Measurements from ENCODE around the gene DNAH17. TPM values are rescaled to one million over a fixed set of nuclear protein-coding genes. Genes with fewer than 3 reads are reported as not detected.

DNAH17 gene
- total and polyA plus RNA-seq, 2 experiments from 2014 or later: 0.64 TPM; not detected in 1

DNA sequence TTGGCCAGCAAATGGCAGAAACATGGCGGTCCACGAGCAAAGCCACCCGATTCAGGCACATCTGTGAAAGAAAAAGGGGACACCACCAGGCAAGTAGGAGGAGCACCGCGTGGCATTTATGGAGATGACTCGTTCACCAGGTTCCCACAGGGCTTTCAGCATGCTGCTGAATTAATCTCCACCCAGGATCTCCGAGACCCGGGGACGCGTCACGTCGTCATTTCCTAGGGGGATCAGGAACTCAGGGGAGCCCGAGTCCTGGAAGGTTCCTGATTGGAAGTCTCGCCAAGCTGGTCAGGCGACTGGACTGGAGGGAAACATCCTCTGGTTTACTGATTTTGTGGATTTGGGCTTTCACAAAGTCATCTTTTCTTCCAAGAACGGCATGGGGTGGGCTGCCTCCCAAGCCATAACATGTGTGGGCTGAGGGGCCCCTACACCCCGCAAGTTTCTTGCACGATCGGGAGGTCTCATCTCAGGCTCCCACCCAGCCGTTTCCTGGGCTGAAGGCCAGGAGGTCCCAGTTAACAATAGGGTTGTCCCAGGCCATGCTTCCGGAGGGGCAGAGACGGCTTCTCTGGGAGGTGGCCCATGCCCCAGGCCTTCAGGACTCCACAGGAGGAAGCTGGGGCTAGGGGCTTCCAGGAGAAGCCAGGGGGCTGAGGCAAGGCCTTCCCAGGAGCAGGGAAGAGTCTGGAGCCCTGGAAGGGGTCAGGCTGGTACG is 645 bp downstream of the DNAH17 start:
- in situ Hi-C loops (cut with MboI): no loop called here
- H3K27me3 ChIP-seq (replicated peaks; ENCODE audit: insufficient read depth): no peaks in the 10 kb centered on the region; the same call in 1 of the 2 replicates

DNA sequence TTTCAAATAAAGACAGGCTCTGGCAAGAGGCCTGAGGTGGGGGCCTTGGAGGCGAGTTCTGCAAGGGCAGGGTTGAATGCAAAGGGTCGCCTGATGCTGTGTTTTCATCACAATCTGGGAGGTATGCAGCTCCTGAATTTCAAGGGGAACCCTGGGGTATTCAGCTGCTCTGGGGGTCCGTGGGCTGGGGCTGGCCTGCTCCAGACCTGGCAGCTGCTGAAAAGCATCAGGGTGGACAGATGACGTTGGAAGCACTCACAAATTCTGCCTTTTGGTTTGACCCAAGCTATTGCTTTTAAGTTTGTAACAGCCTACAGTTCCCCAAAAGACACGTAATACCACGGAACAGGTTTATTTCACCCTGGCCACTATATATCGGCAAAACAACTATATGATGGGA is 1.3 kb downstream of the DNAH17 start:
- no peaks in the 10 kb centered on the region for H3K79me2 ChIP-seq (ENCODE audit: insufficient read depth)

More for the DNA sequence above, 645 bp downstream of the DNAH17 start:
- no peaks in the 10 kb centered on the region for H3K9me2 ChIP-seq (ENCODE audit: insufficient read depth)
- H3K79me2 ChIP-seq (ENCODE audit: insufficient read depth): no peaks in the 10 kb centered on the region
- no peak overlapping the region for H3K27ac ChIP-seq
- no peaks in the 10 kb centered on the region for H3F3A ChIP-seq (ENCODE audit: insufficient read depth)
- no peaks in the 10 kb centered on the region for H4K20me1 ChIP-seq (ENCODE audit: insufficient read depth)
- no peak for DNase-seq
- no peaks in the 10 kb centered on the region for H3K9me3 ChIP-seq (ENCODE audit: low read depth)
- no peak overlapping the region for H3K4me3 ChIP-seq
- no peaks in the 10 kb centered on the region for H3K4me1 ChIP-seq (ENCODE audit: insufficient read depth)
- no peak overlapping the region for H2AFZ ChIP-seq
- H3K9ac ChIP-seq: no peak overlapping the region
- TF ChIP-seq EZH2 (IDR thresholded peaks at IDR 0.05; ENCODE audit: insufficient read depth, poor library complexity, severe bottlenecking): no peak
- TF ChIP-seq EZH2phosphoT487 (IDR thresholded peaks at IDR 0.05; ENCODE audit: insufficient read depth, low read depth): no peak
- no peaks in the 10 kb centered on the region for H3K36me3 ChIP-seq (ENCODE audit: low read depth)
- H3K4me2 ChIP-seq (ENCODE audit: unreplicated experiment): no peak overlapping the region
- WGBS, 2 experiments (ENCODE audit: low coverage in 1 of 2, low lambda C conversion rate in 2 of 2, missing lambda C conversion rate in 2 of 2): 70 to 77% methylated on average over 23 of the region's 23 CpGs

DNA sequence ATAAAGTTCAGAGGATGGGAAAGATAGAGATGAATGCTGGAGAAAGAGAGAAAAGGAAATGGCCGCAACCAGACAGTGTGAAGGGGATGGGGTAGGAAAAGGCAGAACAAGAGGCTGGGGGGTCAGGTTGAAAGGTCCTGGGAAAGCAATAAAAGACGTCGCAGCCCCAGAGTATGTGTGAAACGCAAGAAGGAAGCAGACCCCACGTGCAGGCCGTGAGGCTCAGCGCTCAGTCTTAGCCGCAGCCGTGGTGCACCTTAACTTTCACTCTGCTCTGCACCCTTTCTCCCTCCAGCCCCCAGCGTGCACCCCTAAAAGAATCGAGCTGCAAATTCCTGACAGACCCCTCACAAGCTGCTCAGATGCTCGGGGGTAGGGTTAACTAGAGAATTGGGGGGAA is 1.9 kb downstream of the DNAH17 start:
- Histone ChIP-seq H3K9me2 (ENCODE audit: insufficient read depth) (no peaks in the 10 kb centered on the region), H3K36me3 (ENCODE audit: low read depth) (no peaks in the 10 kb centered on the region), H4K20me1 (ENCODE audit: insufficient read depth) (no peaks in the 10 kb centered on the region), H3K4me1 (ENCODE audit: insufficient read depth) (no peaks in the 10 kb centered on the region), H2AFZ (no peak overlapping the region), H3K9ac (no peak overlapping the region), H3K27me3 (replicated peaks; ENCODE audit: insufficient read depth) (no peaks in the 10 kb centered on the region; the same call in 1 of the 2 replicates), H3K79me2 (ENCODE audit: insufficient read depth) (no peaks in the 10 kb centered on the region), H3K9me3 (ENCODE audit: low read depth) (no peaks in the 10 kb centered on the region), H3F3A (ENCODE audit: insufficient read depth) (no peaks in the 10 kb centered on the region), H3K4me3 (no peak overlapping the region), H3K4me2 (ENCODE audit: unreplicated experiment) (no peak overlapping the region), H3K27ac (no peak overlapping the region)
- TF ChIP-seq EZH2phosphoT487 (IDR thresholded peaks at IDR 0.05; ENCODE audit: insufficient read depth, low read depth) (no peak), EZH2 (IDR thresholded peaks at IDR 0.05; ENCODE audit: insufficient read depth, poor library complexity, severe bottlenecking) (no peak)
- WGBS, 2 experiments (ENCODE audit: low coverage in 1 of 2, low lambda C conversion rate in 2 of 2, missing lambda C conversion rate in 2 of 2): 49 to 58% methylated on average over 12 of the region's 12 CpGs
- DNase-seq: no peak
- in situ Hi-C loops (cut with MboI): no loop called here

More for the DNA sequence above, 1.3 kb downstream of the DNAH17 start:
- Histone ChIP-seq H3K27ac (no peak overlapping the region), H3K4me3 (no peak overlapping the region), H3K9ac (no peak overlapping the region), H3K9me3 (ENCODE audit: low read depth) (no peaks in the 10 kb centered on the region), H3K4me1 (ENCODE audit: insufficient read depth) (no peaks in the 10 kb centered on the region), H3K9me2 (ENCODE audit: insufficient read depth) (no peaks in the 10 kb centered on the region), H3K4me2 (ENCODE audit: unreplicated experiment) (no peak overlapping the region), H3K36me3 (ENCODE audit: low read depth) (no peaks in the 10 kb centered on the region), H3F3A (ENCODE audit: insufficient read depth) (no peaks in the 10 kb centered on the region), H2AFZ (no peak overlapping the region), H3K27me3 (replicated peaks; ENCODE audit: insufficient read depth) (no peaks in the 10 kb centered on the region; the same call in 1 of the 2 replicates), H4K20me1 (ENCODE audit: insufficient read depth) (no peaks in the 10 kb centered on the region)
- no peak for DNase-seq
- no peak for TF ChIP-seq EZH2phosphoT487 (IDR thresholded peaks at IDR 0.05; ENCODE audit: insufficient read depth, low read depth)
- no peak for TF ChIP-seq EZH2 (IDR thresholded peaks at IDR 0.05; ENCODE audit: insufficient read depth, poor library complexity, severe bottlenecking)
- WGBS, 2 experiments (ENCODE audit: low coverage in 1 of 2, low lambda C conversion rate in 2 of 2, missing lambda C conversion rate in 2 of 2): 64 to 66% methylated on average over 7 of the region's 7 CpGs
- in situ Hi-C loops (cut with MboI): no loop called here

DNA sequence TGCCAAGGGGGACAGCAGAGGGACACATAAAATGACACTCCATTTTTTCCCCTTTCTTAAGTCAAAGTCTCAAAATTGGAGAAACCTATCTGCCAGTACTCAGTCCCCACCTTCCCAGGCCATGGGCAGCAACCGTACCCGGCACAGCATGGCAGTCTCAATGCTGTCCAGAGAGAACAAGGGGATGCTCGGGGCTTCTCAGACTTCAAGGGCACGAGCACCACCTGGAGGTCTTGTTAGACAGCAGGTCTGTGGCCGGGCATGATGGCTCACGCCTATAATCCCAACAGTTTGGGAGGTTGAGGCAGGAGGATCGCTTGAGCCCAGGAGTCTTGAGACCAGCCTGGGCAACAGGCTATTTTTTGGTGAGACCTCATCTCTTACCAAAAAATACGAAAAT is 3.2 kb downstream of the DNAH17 start:
- no peak for TF ChIP-seq EZH2 (IDR thresholded peaks at IDR 0.05; ENCODE audit: insufficient read depth, poor library complexity, severe bottlenecking)
- TF ChIP-seq EZH2phosphoT487 (IDR thresholded peaks at IDR 0.05; ENCODE audit: insufficient read depth, low read depth): no peak
- Histone ChIP-seq H3F3A (ENCODE audit: insufficient read depth) (no peaks in the 10 kb centered on the region), H2AFZ (no peak overlapping the region), H3K9me2 (ENCODE audit: insufficient read depth) (no peaks in the 10 kb centered on the region), H3K9me3 (ENCODE audit: low read depth) (no peaks in the 10 kb centered on the region), H3K9ac (no peak overlapping the region), H3K4me3 (no peak overlapping the region), H3K4me2 (ENCODE audit: unreplicated experiment) (no peak overlapping the region), H3K79me2 (ENCODE audit: insufficient read depth) (no peaks in the 10 kb centered on the region), H4K20me1 (ENCODE audit: insufficient read depth) (no peaks in the 10 kb centered on the region), H3K36me3 (ENCODE audit: low read depth) (no peaks in the 10 kb centered on the region), H3K27ac (no peak overlapping the region), H3K4me1 (ENCODE audit: insufficient read depth) (no peaks in the 10 kb centered on the region), H3K27me3 (replicated peaks; ENCODE audit: insufficient read depth) (no peaks in the 10 kb centered on the region; the same call in 1 of the 2 replicates)
- in situ Hi-C loops (cut with MboI): no loop called here
- DNase-seq: no peak
- WGBS, 2 experiments (ENCODE audit: low coverage in 1 of 2, low lambda C conversion rate in 2 of 2, missing lambda C conversion rate in 2 of 2): 69 to 75% methylated on average over 8 of the region's 8 CpGs
